PFSK-1 (cell line): ENCODE measurements around the gene TAGLN.

Experiments used
- POLR2AphosphoS5 ChIP-seq: IDR thresholded peaks from 2 replicates; pipeline ENCODE4 v1.6.1; 2012; ENCODE audit warnings: low read depth, mild to moderate bottlenecking, control low read depth, low read length, moderate library complexity
- TAF1 ChIP-seq: IDR thresholded peaks from 2 replicates; pipeline ENCODE4 v1.6.1; 2012; ENCODE audit warnings: low read length, control low read depth, borderline replicate concordance; ENCODE audit not compliant: insufficient read depth

- TF ChIP-seq TAF1: no peak
- TF ChIP-seq POLR2AphosphoS5: no peak
Observed at GRCh38 chr11:117239295-117239694, 40.1 kb downstream of the TAGLN start.
